Neuron (in vitro differentiated cells): ENCODE data around the gene MAPKBP1.

Experiments used
- H2AFZ ChIP-seq: one replicate; pipeline ENCODE4 v1.6.1; 2013; ENCODE audit warnings: low read depth, mild to moderate bottlenecking, inconsistent platforms, low read length, moderate library complexity
- H3K27me3 ChIP-seq: one replicate; pipeline ENCODE4 v1.6.1; 2013; ENCODE audit warnings: low read length; ENCODE audit not compliant: insufficient read depth
- H3K36me3 ChIP-seq: one replicate; pipeline ENCODE4 v1.6.1; 2013; ENCODE audit warnings: low read length; ENCODE audit not compliant: insufficient read depth
- H3K4me1 ChIP-seq: one replicate; pipeline ENCODE4 v1.6.1; 2013; ENCODE audit warnings: low read length; ENCODE audit not compliant: insufficient read depth
- H3K4me3 ChIP-seq: 2 replicates; pipeline ENCODE4 v1.5.1; 2013; ENCODE audit warnings: mild to moderate bottlenecking, low read length, moderate library complexity
- H3K9me3 ChIP-seq: one replicate; pipeline ENCODE4 v1.6.1; 2013; ENCODE audit warnings: low read length

Gene MAPKBP1

DNA sequence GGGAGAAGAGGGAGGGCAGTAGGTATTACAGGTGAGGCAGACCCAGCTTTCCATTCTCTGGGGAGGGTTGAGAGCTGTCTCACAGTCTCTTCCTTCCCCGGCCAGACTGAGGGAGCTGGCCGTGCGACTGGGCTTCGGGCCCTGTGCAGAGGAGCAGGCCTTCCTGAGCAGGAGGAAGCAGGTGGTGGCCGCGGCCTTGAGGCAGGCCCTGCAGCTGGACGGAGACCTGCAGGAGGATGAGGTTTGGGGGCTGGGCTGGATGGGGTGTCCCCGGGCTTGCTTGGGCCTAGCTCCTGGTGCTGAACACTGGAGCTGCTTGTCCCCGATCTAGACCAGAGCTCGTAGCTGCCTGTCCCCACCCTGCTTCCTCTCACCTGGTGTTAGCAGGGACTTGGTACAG, 69.3 kb downstream of the MAPKBP1 start:
- H3K9me3 ChIP-seq, result no peaks in the 10 kb centered on the region
- peaks cover 39% of the 10 kb centered on the region for H3K36me3 ChIP-seq
- no peaks in the 10 kb centered on the region for H3K27me3 ChIP-seq
- no peak overlapping the region for H2AFZ ChIP-seq
- no peaks in the 10 kb centered on the region for H3K4me1 ChIP-seq
- no peak overlapping the region for H3K4me3 ChIP-seq

DNA sequence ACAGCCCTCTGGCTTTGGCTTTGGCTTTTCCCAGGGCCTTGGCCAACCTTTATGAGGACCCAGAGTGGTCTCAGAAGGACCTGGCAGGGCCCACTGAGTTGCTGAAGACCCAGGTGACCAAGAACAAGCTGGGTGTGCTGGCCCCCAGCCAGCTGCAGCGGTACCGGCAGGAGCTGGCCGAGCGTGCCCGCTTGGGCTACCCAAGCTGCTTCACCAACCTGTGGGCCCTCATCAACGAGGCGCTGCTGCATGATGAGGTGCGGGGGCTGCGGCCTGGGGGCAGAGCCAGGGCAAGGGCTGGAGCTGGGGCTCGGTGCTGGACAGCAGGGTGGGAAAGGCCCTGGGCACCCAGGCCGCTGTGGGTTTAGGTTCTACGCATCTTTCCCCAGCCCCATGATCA, 70.5 kb downstream of the MAPKBP1 start:
- Histone ChIP-seq H2AFZ (no peak overlapping the region), H3K4me1 (no peaks in the 10 kb centered on the region), H3K36me3 (peaks cover 42% of the 10 kb centered on the region), H3K9me3 (no peaks in the 10 kb centered on the region), H3K4me3 (no peak overlapping the region), H3K27me3 (no peaks in the 10 kb centered on the region)

DNA sequence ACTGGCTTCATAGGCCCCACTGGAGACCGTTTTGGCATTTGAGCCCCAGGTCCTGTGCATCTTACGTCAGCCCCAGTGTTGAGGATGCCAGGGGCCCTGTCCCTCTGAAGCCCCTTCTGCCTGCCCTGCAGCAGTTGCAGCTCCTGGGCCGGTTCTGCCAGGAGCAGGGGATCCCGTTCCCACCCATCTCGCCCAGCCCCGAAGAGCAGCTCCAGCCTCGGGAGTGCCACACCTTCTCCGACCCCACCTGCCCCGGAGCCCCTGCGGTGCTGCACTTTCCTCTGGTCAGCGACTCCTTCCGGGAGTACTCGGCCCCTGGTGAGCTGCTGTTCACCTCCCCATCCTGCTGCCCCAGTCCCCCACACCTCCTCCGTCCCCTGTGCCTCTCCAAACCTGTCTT, 72.9 kb downstream of the MAPKBP1 start:
- Histone ChIP-seq H3K27me3 (no peaks in the 10 kb centered on the region), H3K36me3 (peaks cover 35% of the 10 kb centered on the region), H2AFZ (no peak overlapping the region), H3K4me3 (no peak overlapping the region), H3K4me1 (no peaks in the 10 kb centered on the region), H3K9me3 (no peaks in the 10 kb centered on the region)

DNA sequence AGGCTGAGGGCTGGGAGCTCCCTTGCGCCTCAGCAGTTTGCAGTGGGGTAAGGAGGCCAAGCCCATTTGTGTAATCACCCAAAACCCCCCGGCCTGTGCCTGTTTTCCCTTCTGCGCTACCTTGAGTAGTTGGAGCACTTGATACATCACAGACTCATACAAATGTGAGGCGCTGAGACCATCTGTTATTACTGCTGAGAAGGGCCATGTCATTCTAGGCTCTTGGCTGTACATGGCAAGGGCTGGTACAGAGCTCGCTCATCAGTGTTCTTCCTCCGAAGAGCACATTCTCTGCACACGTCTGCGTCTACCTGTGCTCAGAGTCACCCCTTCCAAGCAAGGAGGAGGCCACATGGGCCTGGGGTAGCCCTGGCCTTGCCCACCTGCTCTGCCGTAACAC, 73.7 kb downstream of the MAPKBP1 start:
- Histone ChIP-seq H2AFZ (no peak overlapping the region), H3K9me3 (no peaks in the 10 kb centered on the region), H3K27me3 (no peaks in the 10 kb centered on the region)

DNA sequence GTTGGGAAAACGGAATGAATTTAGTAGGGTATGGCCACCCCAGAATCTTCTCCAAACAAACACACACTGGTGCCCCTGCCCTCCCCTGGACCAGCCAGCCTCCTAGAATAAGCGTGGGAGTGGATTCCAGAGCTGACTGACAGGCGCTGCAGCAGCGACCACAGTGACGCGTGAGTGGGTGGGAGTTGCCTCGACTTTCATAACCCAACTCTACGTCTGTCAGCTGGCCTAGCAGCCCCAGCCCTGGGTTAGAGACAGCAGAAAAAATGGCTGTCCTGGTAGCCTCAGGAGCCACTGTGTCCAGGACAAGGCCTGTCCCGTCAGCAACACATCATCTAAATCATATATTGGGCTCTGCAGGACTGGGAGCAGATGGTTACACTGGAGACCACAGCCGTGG, 74.3 kb downstream of the MAPKBP1 start:
- H3K4me3 ChIP-seq, result no peak overlapping the region
- H3K9me3 ChIP-seq, result no peaks in the 10 kb centered on the region
- no peaks in the 10 kb centered on the region for H3K4me1 ChIP-seq
- H2AFZ ChIP-seq, result no peak overlapping the region
- H3K36me3 ChIP-seq, result peaks cover 29% of the 10 kb centered on the region
- H3K27me3 ChIP-seq, result no peaks in the 10 kb centered on the region

More for the DNA sequence above, 73.7 kb downstream of the MAPKBP1 start:
- no peak overlapping the region for H3K4me3 ChIP-seq
- peaks cover 34% of the 10 kb centered on the region for H3K36me3 ChIP-seq
- no peaks in the 10 kb centered on the region for H3K4me1 ChIP-seq

DNA sequence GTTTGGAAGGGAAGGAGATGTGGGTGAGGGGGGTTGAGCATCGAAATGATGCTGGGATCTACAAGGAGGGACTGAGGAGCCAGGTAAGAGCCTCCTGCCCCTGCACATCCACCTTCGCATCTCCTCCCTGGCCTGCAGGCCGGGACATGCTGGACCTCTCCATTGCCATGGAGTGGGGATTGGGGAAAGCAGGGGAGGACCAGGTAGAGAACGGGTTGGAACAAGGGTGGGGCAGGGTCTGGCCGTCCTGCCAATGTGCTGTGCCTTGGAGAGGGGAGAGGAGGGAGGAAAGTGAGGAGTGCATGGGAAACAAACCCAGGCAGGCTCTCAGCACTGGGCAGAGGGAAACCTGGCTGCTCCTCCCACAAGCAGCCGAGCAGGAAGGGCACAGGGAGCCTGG, 74.9 kb downstream of the MAPKBP1 start:
- Histone ChIP-seq H3K4me1 (no peaks in the 10 kb centered on the region), H3K9me3 (no peaks in the 10 kb centered on the region), H3K27me3 (no peaks in the 10 kb centered on the region), H3K36me3 (peaks cover 29% of the 10 kb centered on the region), H2AFZ (no peak overlapping the region), H3K4me3 (no peak overlapping the region)

DNA sequence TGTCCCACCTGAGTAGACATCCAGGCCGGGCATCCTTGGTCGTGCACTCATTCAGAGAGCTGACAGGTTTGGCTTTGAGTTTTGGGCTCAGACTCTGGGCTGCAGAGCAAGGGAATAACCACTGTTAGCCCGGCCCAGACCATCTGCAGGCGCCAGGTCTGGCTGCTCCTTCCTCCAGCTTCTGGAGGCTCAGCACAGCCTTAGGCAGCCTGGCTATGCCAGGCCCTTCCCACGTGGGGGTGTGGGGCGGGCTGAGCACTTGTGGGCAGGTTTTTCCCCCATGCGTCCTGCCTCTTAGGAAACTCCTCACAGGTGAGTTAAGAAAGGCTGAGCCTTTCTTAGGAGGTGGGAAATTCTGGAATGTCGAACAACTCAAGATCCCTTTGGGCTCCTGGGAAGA, 75.6 kb downstream of the MAPKBP1 start:
- H3K36me3 ChIP-seq, result peaks cover 29% of the 10 kb centered on the region
- no peaks in the 10 kb centered on the region for H3K27me3 ChIP-seq
- H2AFZ ChIP-seq, result no peak overlapping the region
- H3K4me1 ChIP-seq, result no peaks in the 10 kb centered on the region
- H3K9me3 ChIP-seq, result no peaks in the 10 kb centered on the region
- no peak overlapping the region for H3K4me3 ChIP-seq

DNA sequence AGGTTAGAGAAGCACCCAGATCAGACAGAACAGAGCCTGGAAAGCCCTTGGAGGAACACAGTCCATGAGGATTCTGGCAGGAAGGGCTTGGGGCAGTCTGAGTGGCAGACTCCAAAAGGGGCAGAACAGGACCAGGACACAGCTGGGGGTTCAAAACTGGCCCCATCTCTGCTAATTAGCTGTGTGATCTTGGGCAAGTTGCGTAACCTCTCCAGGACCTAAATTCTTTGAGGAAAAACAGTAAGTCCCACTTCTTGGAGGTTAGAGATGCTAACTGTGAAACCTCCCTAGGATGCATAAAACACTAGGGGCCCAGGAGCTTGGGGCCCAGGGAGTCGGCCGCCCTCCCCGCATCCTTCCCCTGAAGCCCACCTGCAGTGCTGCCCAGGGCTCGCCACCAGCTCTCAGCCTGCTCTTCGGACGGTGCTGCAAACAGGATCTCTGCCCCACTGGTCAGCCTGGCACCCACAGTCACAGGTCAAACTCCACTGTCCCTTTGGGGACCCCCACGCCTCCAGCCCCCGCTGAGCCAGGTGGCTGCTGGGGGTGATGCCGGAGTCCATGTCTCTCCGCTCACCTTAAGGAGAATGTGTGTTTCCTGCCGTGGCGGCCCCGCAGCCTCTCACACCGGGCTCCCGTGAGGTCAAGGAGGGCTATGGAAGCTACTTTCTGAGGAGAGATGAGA, 76.3 kb downstream of the MAPKBP1 start:
- Histone ChIP-seq H3K9me3 (no peaks in the 10 kb centered on the region), H3K36me3 (peaks cover 29% of the 10 kb centered on the region), H2AFZ (no peak overlapping the region), H3K27me3 (no peaks in the 10 kb centered on the region), H3K4me1 (peaks cover 7% of the 10 kb centered on the region), H3K4me3 (no peak overlapping the region)

DNA sequence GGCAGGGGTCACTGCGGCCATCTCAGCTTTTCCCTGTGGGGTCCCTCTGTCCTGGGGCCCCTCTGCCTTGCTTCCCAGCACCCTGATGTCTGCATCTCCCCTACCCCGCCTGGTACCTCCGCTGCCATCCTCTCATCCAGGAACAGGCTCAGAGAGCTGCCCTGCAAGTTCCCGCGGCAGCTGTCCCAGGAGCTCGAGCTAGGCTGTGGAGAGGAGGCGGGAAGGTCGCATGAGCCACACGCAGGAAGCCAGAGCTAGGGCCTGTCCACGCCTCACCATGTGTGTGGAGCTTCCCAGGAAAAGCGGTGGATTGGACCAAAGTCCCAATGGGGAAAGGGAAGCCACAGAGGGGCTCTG, 76.9 kb downstream of the MAPKBP1 start:
- peaks cover 7% of the 10 kb centered on the region for H3K4me1 ChIP-seq
- no peak overlapping the region for H3K4me3 ChIP-seq
- no peaks in the 10 kb centered on the region for H3K9me3 ChIP-seq
- H2AFZ ChIP-seq, result no peak overlapping the region
- no peaks in the 10 kb centered on the region for H3K27me3 ChIP-seq
- H3K36me3 ChIP-seq, result peaks cover 26% of the 10 kb centered on the region

DNA sequence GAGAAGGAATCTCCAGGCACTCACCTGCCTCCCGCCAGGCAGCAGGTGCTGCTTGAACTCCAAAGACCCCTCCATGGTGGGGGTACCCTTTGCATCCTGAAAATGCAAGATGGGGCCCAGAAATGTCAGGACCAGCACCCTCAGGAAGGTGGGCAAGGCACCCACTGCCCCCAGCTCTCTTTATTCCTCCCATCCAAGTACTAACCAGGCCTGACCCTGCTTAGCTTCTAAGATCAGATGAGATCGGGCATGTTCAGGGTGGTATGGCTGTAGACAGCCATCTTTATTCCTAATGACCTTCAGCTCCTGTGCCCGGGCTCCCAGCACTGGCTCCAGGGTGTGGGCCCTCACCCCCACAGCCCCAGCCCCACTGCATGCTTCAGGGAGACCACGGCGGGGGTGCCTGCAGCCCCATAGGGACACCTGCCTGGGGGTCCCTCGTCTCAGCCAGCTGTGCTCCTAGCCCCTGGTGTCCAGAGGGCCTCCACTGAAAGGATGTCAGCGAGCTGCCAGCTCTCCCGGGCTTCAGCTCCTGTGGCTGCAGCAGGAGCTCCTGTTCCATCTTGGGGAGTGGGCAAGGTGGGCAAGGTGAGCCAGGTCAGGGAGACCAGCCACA, 77.6 kb downstream of the MAPKBP1 start:
- Histone ChIP-seq H3K36me3 (peaks cover 20% of the 10 kb centered on the region), H3K27me3 (no peaks in the 10 kb centered on the region), H2AFZ (no peak overlapping the region), H3K4me3 (no peak overlapping the region), H3K9me3 (no peaks in the 10 kb centered on the region), H3K4me1 (peaks cover 7% of the 10 kb centered on the region)

DNA sequence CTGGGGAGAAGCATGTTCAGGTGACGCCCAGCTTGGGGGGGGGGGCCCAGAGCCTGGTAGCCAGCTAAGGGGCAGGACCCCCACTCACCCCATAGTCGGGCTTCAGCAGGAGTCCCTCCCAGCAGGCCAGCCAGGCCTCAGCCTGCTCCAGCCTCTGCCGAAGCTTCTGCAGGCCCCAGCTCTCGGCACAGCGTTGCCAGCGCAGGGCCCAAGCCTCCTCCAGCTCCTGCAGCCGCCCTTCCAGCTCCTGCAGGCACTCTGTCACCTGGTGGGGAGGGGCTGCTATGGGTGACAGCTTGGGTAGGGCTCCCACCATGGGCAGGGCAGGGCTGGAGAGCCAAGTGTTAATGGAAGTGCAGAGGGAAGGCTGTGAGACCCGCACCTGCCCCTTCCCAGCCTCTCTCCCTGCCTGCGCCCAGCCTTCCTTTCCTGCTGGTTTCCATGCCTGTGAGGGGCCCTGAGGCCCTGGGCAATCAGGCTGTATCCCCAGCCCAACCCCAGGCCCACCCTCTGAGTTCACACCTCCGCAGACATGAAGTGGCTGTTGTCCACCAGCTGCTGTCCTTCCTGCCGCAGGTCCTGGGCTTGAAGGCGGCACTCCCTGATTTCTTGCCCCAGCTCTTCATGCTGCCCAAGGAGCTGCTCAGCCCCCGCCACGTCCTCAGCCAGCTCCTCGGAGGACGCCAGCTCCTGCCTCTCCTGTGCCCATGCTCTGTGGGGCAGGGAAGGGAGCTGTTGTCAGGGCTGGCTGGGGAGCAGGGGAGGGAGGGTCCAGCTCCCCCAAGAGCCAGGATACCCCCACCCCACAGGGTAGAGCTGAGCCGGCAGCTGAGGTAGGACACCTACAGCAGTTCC, 78.7 kb downstream of the MAPKBP1 start:
- Histone ChIP-seq H3K36me3 (peaks cover 9% of the 10 kb centered on the region), H3K27me3 (no peaks in the 10 kb centered on the region), H3K4me1 (peaks cover 7% of the 10 kb centered on the region), H3K9me3 (no peaks in the 10 kb centered on the region), H3K4me3 (no peak overlapping the region), H2AFZ (no peak overlapping the region)

DNA sequence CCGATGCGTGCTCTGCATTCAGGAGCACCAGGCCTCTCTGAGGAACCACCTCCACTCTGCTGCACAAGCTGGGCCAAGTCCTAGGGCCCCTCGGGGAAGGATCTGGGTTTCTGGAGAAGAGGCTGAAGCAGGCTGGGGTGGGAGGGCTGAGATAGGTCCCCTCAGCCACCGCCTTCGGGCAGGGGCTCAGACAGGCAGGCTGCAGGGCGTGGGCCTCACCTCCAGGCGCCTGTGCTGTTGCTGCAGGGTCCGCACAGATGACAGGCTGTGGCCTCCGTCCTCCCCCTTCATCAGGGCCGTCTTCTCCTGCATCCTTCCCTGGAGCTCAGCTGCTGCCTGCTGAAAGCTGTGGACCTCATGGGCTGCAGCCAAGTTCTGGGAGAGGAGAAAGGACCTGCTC, 79.5 kb downstream of the MAPKBP1 start:
- no peaks in the 10 kb centered on the region for H3K27me3 ChIP-seq
- H2AFZ ChIP-seq, result no peak overlapping the region
- peaks cover under 1% of the 10 kb centered on the region for H3K36me3 ChIP-seq
- H3K4me1 ChIP-seq, result peaks cover 7% of the 10 kb centered on the region
- no peaks in the 10 kb centered on the region for H3K9me3 ChIP-seq
- no peak overlapping the region for H3K4me3 ChIP-seq

DNA sequence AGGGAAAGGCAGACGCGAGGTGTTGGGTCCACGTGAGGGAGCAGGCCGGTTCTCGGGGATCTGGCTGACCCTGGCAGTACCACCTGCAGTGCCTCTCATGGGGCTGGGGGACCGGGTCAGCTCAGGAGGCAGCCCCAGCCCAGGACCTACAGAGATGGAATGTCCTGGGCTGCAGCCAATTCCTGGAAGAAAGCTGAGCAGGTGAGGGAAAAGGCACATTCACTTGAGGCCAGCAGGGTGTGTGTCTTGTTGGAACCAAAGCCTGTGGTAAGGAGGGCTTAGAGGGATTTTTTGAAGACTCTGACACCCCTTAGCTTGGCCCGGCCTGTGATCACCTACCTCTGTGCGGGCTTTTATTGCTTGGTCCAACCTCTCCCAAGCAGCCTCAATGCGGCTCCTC, 80.2 kb downstream of the MAPKBP1 start:
- H3K27me3 ChIP-seq, result no peaks in the 10 kb centered on the region
- no peaks in the 10 kb centered on the region for H3K9me3 ChIP-seq
- H3K4me3 ChIP-seq, result no peak overlapping the region
- peaks cover 7% of the 10 kb centered on the region for H3K4me1 ChIP-seq
- H2AFZ ChIP-seq, result no peak overlapping the region
- H3K36me3 ChIP-seq, result no peaks in the 10 kb centered on the region
